ENCODE data around the gene C15orf39.

DNA sequence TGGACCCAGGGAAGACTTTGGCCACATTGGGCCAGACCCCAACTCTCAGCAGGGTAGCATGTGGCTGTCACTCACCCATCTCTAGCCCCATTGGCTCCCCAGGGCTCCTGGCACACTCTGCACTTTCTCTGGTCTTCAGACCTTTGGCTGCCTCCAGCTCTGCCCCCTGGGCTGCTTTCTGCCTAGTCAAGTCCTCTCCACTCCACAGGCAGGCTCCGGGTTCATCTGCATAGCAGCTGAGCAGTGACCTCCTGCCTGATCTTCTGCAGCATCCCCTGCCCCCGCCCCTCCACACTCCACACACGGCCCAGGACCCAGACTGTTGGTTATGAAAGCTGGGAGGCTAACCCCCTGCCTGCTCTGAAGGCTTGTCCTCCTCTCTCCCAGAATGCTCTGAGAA lies 8.4 kb upstream of the C15orf39 start:
- no peak for TF ChIP-seq ZBTB21 (tag by site-specific recombination; IDR thresholded peaks at IDR 0.05)
- TF ChIP-seq ZNF175 (tag by site-specific recombination; IDR thresholded peaks at IDR 0.05), result no peak
- TF ChIP-seq CTCF (tag by site-specific recombination; IDR thresholded peaks at IDR 0.05), result no peak

All from HEK293 (cell line).